NCI-H2107 treated with DMSO at 0.1 percent for 48 hours (cell line): Measurements from ENCODE around the gene CFAP119.
A peak's percentile ranks its signal among the peaks of the same experiment; 100 is the strongest.

Experiments
- DNase-seq: peaks from one replicate; lab custom pipeline; 2025; ENCODE audit not compliant: unreplicated experiment; lab: John Stamatoyannopoulos, UW

Gene CFAP119

GRCh38 chr16:30762991-30763725 is 1.3 kb upstream of the CFAP119 start:
- DNase-seq = no peak

- DNase-seq = no peak
These were observed 385 bp downstream of the CFAP119 start for GRCh38 chr16:30761427-30761927.

GRCh38 chr16:30760577-30761426 is 1.1 kb downstream of the CFAP119 start:
- DNase-seq = no peak

GRCh38 chr16:30760001-30760559 is 1.8 kb downstream of the CFAP119 start:
- DNase-seq = no peak

- no peak for DNase-seq
These were observed 2.8 kb downstream of the CFAP119 start for GRCh38 chr16:30758988-30759491.

- no peak for DNase-seq
These were observed 4.5 kb downstream of the CFAP119 start for GRCh38 chr16:30757316-30757715.

GRCh38 chr16:30756781-30757100 is 5.1 kb downstream of the CFAP119 start:
- no peak for DNase-seq

GRCh38 chr16:30755955-30756780 is 5.7 kb downstream of the CFAP119 start:
- DNase-seq = no peak

- DNase-seq = no peak
These were observed 8.3 kb downstream of the CFAP119 start for GRCh38 chr16:30753596-30753995.

- no peak for DNase-seq
These were observed 10.9 kb downstream of the CFAP119 start for GRCh38 chr16:30750876-30751465.

GRCh38 chr16:30750201-30750600 is 11.7 kb downstream of the CFAP119 start:
- no peak for DNase-seq

- no peak for DNase-seq
These were observed 13.0 kb downstream of the CFAP119 start for GRCh38 chr16:30748634-30749445.

- DNase-seq = peak; percentile 96
These were observed 13.8 kb downstream of the CFAP119 start, which contains the start of gene PHKG2 for GRCh38 chr16:30747799-30748633. PHKG2 (plus strand) TSS chr16:30748425; CDS start chr16:30748821, 396 bp downstream.

- no peak for DNase-seq
These were observed 14.5 kb downstream of the CFAP119 start for GRCh38 chr16:30747331-30747730.

GRCh38 chr16:30746638-30747175 is 15.2 kb downstream of the CFAP119 start:
- DNase-seq = no peak

- DNase-seq = no peak
These were observed 16.8 kb downstream of the CFAP119 start for GRCh38 chr16:30745082-30745481.

GRCh38 chr16:30744183-30744582 is 17.7 kb downstream of the CFAP119 start:
- DNase-seq = no peak

GRCh38 chr16:30743716-30744115 is 18.1 kb downstream of the CFAP119 start:
- no peak for DNase-seq
